HepG2 (cell line): ENCODE measurements around the gene LRP1-AS. TPM values are rescaled to one million over a fixed set of nuclear protein-coding genes. Genes with fewer than 3 reads are reported as not detected.

Source experiments
- ATAC-seq: fragments of 200-7000 bp; cut with Tn5 transposase; 3 replicates; pipeline ENCODE4 v1.9.1; 2020; ENCODE audit warnings: mild to moderate bottlenecking, moderate library complexity
- BruUV-seq: library from RNA; stranded (reverse); fragments of 400-500 nt; replicated peaks from 2 replicates; lab custom pipeline; 2021; lab: Mats Ljungman, UMichigan
- CTCF ChIA-PET: fragments of 300-600 bp; formaldehyde crosslinking; extraction: SDS; loops from one replicate; lab custom pipeline; 2021; ENCODE audit warnings: low total read pairs, inconsistent platforms, low intra/inter-chr PET ratio; lab: Yijun Ruan, JAX
- POLR2A ChIA-PET: fragments of 350-600 bp; sonication (Branson Sonifier 250); formaldehyde crosslinking; loops from one replicate; lab custom pipeline; 2020; ENCODE audit warnings: antibody characterized with exemption, inconsistent platforms; lab: Yijun Ruan, JAX
- DNase-seq: peaks from one replicate; pipeline ENCODE4 v3.0.0-alpha.2; 2015; ENCODE audit warnings: low spot score
- FAIRE-seq: peaks from 3 replicates; lab custom pipeline; 2011; peaks lifted over from hg19 to GRCh38; lab: Jason Lieb, UNC
- H2AFZ ChIP-seq: one replicate; pipeline ENCODE4 v1.6.1; 2011; ENCODE audit warnings: low read length, inconsistent platforms
- H3K27ac ChIP-seq: fragments of 300-600 bp; 3 replicates; pipeline ENCODE4 v1.8.0; 2011; ENCODE audit warnings: mixed run types, mild to moderate bottlenecking, mixed read lengths, low read length, inconsistent platforms; ENCODE audit not compliant: insufficient read depth; ENCODE audit errors: extremely low read length
- H3K27me3 ChIP-seq, 2 experiments: fragments of 200-600 bp in 1 of 2; 2 replicates in 1 of 2; 3 replicates in 1 of 2; pipeline versions ENCODE4 v1.6.0 to v1.8.0; 2011; ENCODE audit warnings: low read length in 2 of 2, mild to moderate bottlenecking in 2 of 2, moderate library complexity in 2 of 2, inconsistent platforms in 1 of 2; ENCODE audit not compliant: insufficient read depth in 2 of 2, control insufficient read depth in 1 of 2
- H3K36me3 ChIP-seq, 2 experiments: fragments of 200-600 bp in 1 of 2; replicated peaks in 1 of 2; 2 replicates in 1 of 2; 3 replicates in 1 of 2; pipeline versions ENCODE4 v1.5.1 to v1.8.0; 2011; ENCODE audit warnings: low read length in 2 of 2, inconsistent platforms in 1 of 2; ENCODE audit not compliant: insufficient read depth in 2 of 2, control insufficient read depth in 1 of 2
- H3K4me1 ChIP-seq: 2 replicates; pipeline ENCODE4 v1.5.1; 2012; ENCODE audit warnings: low read length, inconsistent platforms; ENCODE audit not compliant: insufficient read depth
- H3K4me2 ChIP-seq: 2 replicates; pipeline ENCODE4 v1.6.0; 2011; ENCODE audit warnings: low read depth, low read length, inconsistent platforms
- H3K4me3 ChIP-seq, 3 experiments: fragments of 200-600 bp in 1 of 3; sonication (generic), shearing (Covaris generic) in 1 of 3; replicated peaks in 1 of 3; 2 replicates each; pipeline ENCODE4 v1.5.1; 2011 to 2016; ENCODE audit warnings: low read length in 3 of 3, inconsistent platforms in 2 of 3, low read depth in 2 of 3, mild to moderate bottlenecking in 2 of 3, control low read depth in 1 of 3, mixed read lengths in 1 of 3; ENCODE audit not compliant: insufficient read depth in 1 of 3
- H3K79me2 ChIP-seq: one replicate; pipeline ENCODE4 v1.6.1; 2011; ENCODE audit warnings: low read length, inconsistent platforms; ENCODE audit not compliant: insufficient read depth
- H3K9ac ChIP-seq: 2 replicates; pipeline ENCODE4 v1.6.0; 2011; ENCODE audit warnings: mild to moderate bottlenecking, low read depth, low read length, inconsistent platforms; ENCODE audit not compliant: insufficient read depth
- H3K9me3 ChIP-seq: 2 replicates; pipeline ENCODE4 v1.5.1; 2012; ENCODE audit warnings: mild to moderate bottlenecking, low read length
- H4K20me1 ChIP-seq: 2 replicates; pipeline ENCODE4 v1.6.0; 2011; ENCODE audit warnings: inconsistent platforms, mild to moderate bottlenecking, low read length, moderate library complexity; ENCODE audit not compliant: insufficient read depth
- ADNP ChIP-seq: sonication (generic); formaldehyde crosslinking; IDR thresholded peaks from 2 replicates; pipeline ENCODE4 v1.4.0; 2020; ENCODE audit warnings: missing genetic modification reagents
- CENPX ChIP-seq: sonication (generic); formaldehyde crosslinking; IDR thresholded peaks from 2 replicates; pipeline ENCODE4 v1.9.0; 2021; ENCODE audit warnings: mild to moderate bottlenecking, missing genetic modification reagents, moderate library complexity
- HDAC2 ChIP-seq: sonication (generic); formaldehyde crosslinking; IDR thresholded peaks from 2 replicates; pipeline ENCODE4 v1.4.0; 2020; ENCODE audit warnings: missing genetic modification reagents
- MTF2 ChIP-seq: sonication (generic); formaldehyde crosslinking; IDR thresholded peaks from 2 replicates; pipeline ENCODE4 v1.5.0; 2020; ENCODE audit warnings: missing genetic modification reagents, borderline replicate concordance
- NFYB ChIP-seq: sonication (generic); formaldehyde crosslinking; IDR thresholded peaks from 2 replicates; pipeline ENCODE4 v1.4.0; 2020; ENCODE audit warnings: missing genetic modification reagents
- NFYC ChIP-seq: IDR thresholded peaks from 2 replicates; pipeline ENCODE4 v1.6.1; 2016; ENCODE audit warnings: missing genetic modification reagents, missing compliant biosample characterization
- PHF21A ChIP-seq: sonication (generic); formaldehyde crosslinking; IDR thresholded peaks from 2 replicates; pipeline ENCODE4 v1.5.0; 2020; ENCODE audit warnings: mild to moderate bottlenecking, missing genetic modification reagents
- RFX1 ChIP-seq: fragments of 450-650 bp; IDR thresholded peaks from 2 replicates; pipeline ENCODE4 v1.6.1; 2017
- SKI ChIP-seq: fragments of 450-650 bp; IDR thresholded peaks from one replicate; pipeline ENCODE4 v1.6.1; 2018; ENCODE audit warnings: mild to moderate bottlenecking; ENCODE audit not compliant: partially characterized antibody
- ZNF101 ChIP-seq: sonication (generic); formaldehyde crosslinking; IDR thresholded peaks from 2 replicates; pipeline ENCODE4 v1.4.0; 2020; ENCODE audit warnings: mild to moderate bottlenecking, low read depth, missing genetic modification reagents, borderline replicate concordance
- ZNF331 ChIP-seq: sonication (generic); formaldehyde crosslinking; IDR thresholded peaks from 2 replicates; pipeline ENCODE4 v1.4.0; 2020; ENCODE audit warnings: missing genetic modification reagents
- ZNF567 ChIP-seq: sonication (generic); formaldehyde crosslinking; IDR thresholded peaks from 2 replicates; pipeline ENCODE4 v1.8.1; 2023; ENCODE audit warnings: mild to moderate bottlenecking, missing genetic modification reagents, borderline replicate concordance
- WGBS: methylation state at CpG from one replicate; pipeline ENCODE4 v1.1.6; 2017; ENCODE audit warnings: low lambda C conversion rate; 5-methylcytosine and 5-hydroxymethylcytosine counted together
- in situ Hi-C: cut with HindIII; loops from 2 replicates; pipeline ENCODE4 v1.10.0; 2017; ENCODE audit warnings: low pct_unique_long_range_greater_than_20kb; ENCODE audit not compliant: extremely low pct_ligation_motif_present
- intact Hi-C: fragments of 100-400 bp; cut with micrococcal nuclease; formaldehyde crosslinking; loops from one replicate; pipeline ENCODE4 v1.10.0; 2022; ENCODE audit not compliant: unreplicated experiment
- polyA plus RNA-seq, 8 experiments: library from polyadenylated mRNA; depleted of rRNA in 3 of 8; stranded (reverse) in 7 of 8; unstranded in 1 of 8; fragments of >200 nt; fragmentation: Illumina TruSeq in 4 of 8; extraction: Trizol in 4 of 8; gene quantifications; 2 replicates each; pipeline versions ENCODE4 v1.2.1 to v1.2.3, GENCODE V29; 2011 to 2016; ENCODE audit warnings: low read depth in 4 of 8, missing spikeins in 1 of 8, mixed read lengths in 1 of 8; ENCODE audit not compliant: insufficient read depth in 1 of 8
- total RNA-seq, 5 experiments: library from RNA; depleted of rRNA; stranded (reverse); fragments of >200 nt; fragmentation: Illumina TruSeq; extraction: Trizol; gene quantifications; 2 replicates each; pipeline ENCODE4 v1.2.3, GENCODE V29; 2016; ENCODE audit warnings: low read depth in 1 of 5

The LRP1-AS gene
- total and polyA plus RNA-seq, 2 of the 13 experiments (the other 11 are each of a cell fraction or from before 2014, with no cell fraction given) = 0.20 TPM; not detected in 1

- FAIRE-seq (no peak), DNase-seq (no peak)
- H4K20me1 ChIP-seq = no peaks in the 10 kb centered on the region
- peaks cover 11 to 16% of the 10 kb centered on the region in 2 experiments; a peak in 4 of 5 replicates for H3K36me3 ChIP-seq
- no peak for TF ChIP-seq CENPX (CRISPR knock-in tag)
- TF ChIP-seq SKI = no peak
- no peak for TF ChIP-seq ZNF567 (CRISPR knock-in tag)
- TF ChIP-seq NFYC (CRISPR knock-in tag) = no peak
- no peak for TF ChIP-seq PHF21A (CRISPR knock-in tag)
- TF ChIP-seq HDAC2 (CRISPR knock-in tag) = no peak
- no peak for TF ChIP-seq ZNF101 (CRISPR knock-in tag)
- TF ChIP-seq ADNP (CRISPR knock-in tag) = no peak
- TF ChIP-seq ZNF331 (CRISPR knock-in tag) = no peak
- TF ChIP-seq RFX1 = no peak
- no peak for TF ChIP-seq NFYB (CRISPR knock-in tag)
- no peak for TF ChIP-seq MTF2 (CRISPR knock-in tag)
- TF ChIP-seq, all 625 proteins: peak for 0
- Histone ChIP-seq H3K4me2 (no peak overlapping the region), H3K27ac (no peak overlapping the region), H3K9me3 (no peaks in the 10 kb centered on the region), H3K9ac (no peak overlapping the region), H3K4me1 (peaks cover 56% of the 10 kb centered on the region), H3K27me3 (no peaks in the 10 kb centered on the region), H2AFZ (no peak overlapping the region), H3K4me3 (no peak overlapping the region), H3K79me2 (no peaks in the 10 kb centered on the region)
- in situ Hi-C loops = no loop called here
- WGBS = 90% methylated on average over 7 of the region's 14 CpGs
- intact Hi-C loops = no loop called here
- BruUV-seq = no TSS peak
- no peak for ATAC-seq
- POLR2A ChIA-PET = interaction anchor here (1.0 to 1.6 kb wide), 3 partner anchors 9 to 26 kb away, joined by 3 to 7 read pairs (median 5); partner anchors contain the start of genes NAB2 and NEMP1
- CTCF ChIA-PET = no interaction called here
These were observed 42.2 kb downstream of the LRP1-AS start for GRCh38 chr12:57105011-57105753.
